Smooth muscle cell (in vitro differentiated cells): Measurements from ENCODE around the gene CRYAB. TPM values are rescaled to one million over a fixed set of nuclear protein-coding genes. Genes with fewer than 3 reads are reported as not detected.

Experiments
- DNase-seq: peaks from one replicate; lab custom pipeline; 2025; ENCODE audit not compliant: unreplicated experiment; lab: John Stamatoyannopoulos, UW
- H2AFZ ChIP-seq: fragments of 200-600 bp; sonication (generic); 2 replicates; pipeline ENCODE4 v1.6.0; 2016; ENCODE audit warnings: antibody characterized with exemption, low read depth, mild to moderate bottlenecking
- H3F3A ChIP-seq: fragments of 200-600 bp; sonication (generic); 2 replicates; pipeline ENCODE4 v1.6.0; 2017; ENCODE audit warnings: antibody characterized with exemption, low read depth
- H3K27ac ChIP-seq: fragments of 200-600 bp; sonication (generic); 2 replicates; pipeline ENCODE4 v1.5.1; 2016; ENCODE audit warnings: low read depth, mild to moderate bottlenecking
- H3K27me3 ChIP-seq: fragments of 200-600 bp; sonication (generic); 2 replicates; pipeline ENCODE4 v1.6.1; 2016; ENCODE audit warnings: low read depth, mild to moderate bottlenecking
- H3K36me3 ChIP-seq: fragments of 200-600 bp; sonication (generic); 2 replicates; pipeline ENCODE4 v1.5.1; 2016; ENCODE audit warnings: low read depth
- H3K4me1 ChIP-seq: fragments of 200-600 bp; sonication (generic); 2 replicates; pipeline ENCODE4 v1.5.1; 2016; ENCODE audit warnings: low read depth
- H3K4me2 ChIP-seq: fragments of 200-600 bp; sonication (generic); 2 replicates; pipeline ENCODE4 v1.6.0; 2016; ENCODE audit warnings: mild to moderate bottlenecking
- H3K4me3 ChIP-seq: fragments of 200-600 bp; sonication (generic); 2 replicates; pipeline ENCODE4 v1.5.1; 2016; ENCODE audit warnings: mild to moderate bottlenecking
- H3K79me2 ChIP-seq: fragments of 200-600 bp; sonication (generic); 2 replicates; pipeline ENCODE4 v1.6.0; 2016; ENCODE audit warnings: low read depth, mild to moderate bottlenecking
- H3K9ac ChIP-seq: fragments of 200-600 bp; sonication (generic); 2 replicates; pipeline ENCODE4 v1.6.0; 2016; ENCODE audit warnings: low read depth
- H3K9me3 ChIP-seq: fragments of 200-600 bp; sonication (generic); replicated peaks from 2 replicates; pipeline ENCODE4 v1.5.1; 2016; ENCODE audit warnings: low read depth
- H4K20me1 ChIP-seq: fragments of 200-600 bp; sonication (generic); 2 replicates; pipeline ENCODE4 v1.6.0; 2016; ENCODE audit warnings: low read depth
- CTCF ChIP-seq: fragments of 200-600 bp; sonication (generic); IDR thresholded peaks from 2 replicates; pipeline ENCODE4 v1.5.1; 2017; ENCODE audit warnings: borderline replicate concordance, mild to moderate bottlenecking, antibody characterized with exemption; ENCODE audit not compliant: insufficient read depth, poor library complexity, severe bottlenecking
- WGBS: methylation state at CpG from one replicate; pipeline ENCODE4 v1.1.7; 2016; ENCODE audit warnings: low lambda C conversion rate; 5-methylcytosine and 5-hydroxymethylcytosine counted together
- polyA plus RNA-seq: library from polyadenylated mRNA; unstranded; fragments of >200 nt; fragmentation: Nextera tagmentation; extraction: Ambion mirVana; gene quantifications from 2 replicates; pipeline ENCODE4 v1.2.1, GENCODE V29; 2016
- small RNA-seq: library from RNA; depleted of rRNA; stranded (forward); fragments of <200 nt; gene quantifications from one replicate; pipeline ENCODE3, GENCODE V24; 2014
- total RNA-seq: library from RNA; depleted of rRNA; stranded (reverse); fragments of >200 nt; gene quantifications from 2 replicates; pipeline ENCODE4 v1.2.3, GENCODE V29; 2014

The CRYAB gene
- total and polyA plus RNA-seq, 2 experiments from 2014 or later: 47.4 to 97.4 TPM

- 92% methylated on average over 1 of the region's 1 CpG for WGBS
- Histone ChIP-seq H3K4me3 (peak overlapping the region; percentile 99), H3K4me2 (peak overlapping the region; percentile 90)
Measured at GRCh38 chr11:111870113-111870512, 41.5 kb downstream of the CRYAB start.

GRCh38 chr11:111860257-111860656 lies 51.3 kb downstream of the CRYAB start:
- no peak for DNase-seq
- H3K79me2 ChIP-seq: no peaks in the 10 kb centered on the region
- H3K27me3 ChIP-seq: no peaks in the 10 kb centered on the region
- H3K27ac ChIP-seq: no peak overlapping the region
- H2AFZ ChIP-seq: no peak overlapping the region
- TF ChIP-seq CTCF: no peak
- no peaks in the 10 kb centered on the region for H4K20me1 ChIP-seq
- H3K4me3 ChIP-seq: no peak overlapping the region
- H3K9me3 ChIP-seq: no peaks in the 10 kb centered on the region
- no peaks in the 10 kb centered on the region for H3F3A ChIP-seq
- H3K4me1 ChIP-seq: no peaks in the 10 kb centered on the region
- H3K36me3 ChIP-seq: peaks cover 13% of the 10 kb centered on the region
- no peak overlapping the region for H3K9ac ChIP-seq
- no peak overlapping the region for H3K4me2 ChIP-seq
- WGBS: 96% methylated on average over 3 of the region's 3 CpGs

More at GRCh38 chr11:111870113-111870512, 41.5 kb downstream of the CRYAB start:
- Histone ChIP-seq H2AFZ (no peak overlapping the region), H3K36me3 (peaks cover 7% of the 10 kb centered on the region), H4K20me1 (no peaks in the 10 kb centered on the region), H3F3A (no peaks in the 10 kb centered on the region), H3K79me2 (peaks cover 10% of the 10 kb centered on the region), H3K4me1 (peaks cover 10% of the 10 kb centered on the region), H3K9ac (no peak overlapping the region), H3K9me3 (no peaks in the 10 kb centered on the region), H3K27ac (no peak overlapping the region), H3K27me3 (no peaks in the 10 kb centered on the region)
- DNase-seq: no peak
- TF ChIP-seq CTCF: no peak

Small RNA genes lying within 50 kb of the gene (small RNA-seq; reads per million reads assigned to genes)
- gene C11orf52 (not detected), gene GNG5P3 (0.08 reads per million), gene RNA5SP351 (not detected), gene RPL37AP8 (4.4 reads per million, percentile 60 among the genes with 10 or more reads in this experiment)

Other genes with a start within 250 kb of the CRYAB start
- gene PPP2R1B, start 145.4 kb downstream of the CRYAB start, total RNA-seq: 29.5 and 40.2 TPM in 2 replicates
- gene PPP2R1B, start 145.4 kb downstream of the CRYAB start, polyA plus RNA-seq: 13.1 and 21.9 TPM in 2 replicates
- 97.2 and 116 TPM in 2 replicates for gene ALG9, start 40.2 kb downstream of the CRYAB start, total RNA-seq
- 70.5 and 73.2 TPM in 2 replicates for gene ALG9, start 40.2 kb downstream of the CRYAB start, polyA plus RNA-seq
- gene FDXACB1, start 32.6 kb downstream of the CRYAB start, total RNA-seq: 2.1 and 2.3 TPM in 2 replicates
- 1.3 and 2.1 TPM in 2 replicates for gene FDXACB1, start 32.6 kb downstream of the CRYAB start, polyA plus RNA-seq
- 2.7 and 10.5 TPM in 2 replicates for gene CFAP68, start 32.2 kb downstream of the CRYAB start, total RNA-seq
- gene CFAP68, start 32.2 kb downstream of the CRYAB start, polyA plus RNA-seq: 17.6 and 19.2 TPM in 2 replicates
- gene HSPB2, start 964 bp upstream of the CRYAB start, total RNA-seq: not detected in 2 replicates
- gene HSPB2, start 964 bp upstream of the CRYAB start, polyA plus RNA-seq: 0.18 and 0.87 TPM in 2 replicates
- 0.90 and 3.0 TPM in 2 replicates for gene C11orf52, start 7.1 kb upstream of the CRYAB start, total RNA-seq
- gene C11orf52, start 7.1 kb upstream of the CRYAB start, polyA plus RNA-seq: 0.64 and 1.2 TPM in 2 replicates
- 19.7 and 24.8 TPM in 2 replicates for gene DIXDC1, start 25.6 kb upstream of the CRYAB start, total RNA-seq
- gene DIXDC1, start 25.6 kb upstream of the CRYAB start, polyA plus RNA-seq: 11.9 and 12.4 TPM in 2 replicates
- 23.6 and 39.5 TPM in 2 replicates for gene DLAT, start 113.6 kb upstream of the CRYAB start, total RNA-seq
- 19.2 and 23.8 TPM in 2 replicates for gene DLAT, start 113.6 kb upstream of the CRYAB start, polyA plus RNA-seq
- 0.18 and 1.7 TPM in 2 replicates for gene PIH1D2, start 162.2 kb upstream of the CRYAB start, total RNA-seq
- 0.82 and 1.0 TPM in 2 replicates for gene PIH1D2, start 162.2 kb upstream of the CRYAB start, polyA plus RNA-seq
- 19.9 and 22.0 TPM in 2 replicates for gene NKAPD1, start 162.5 kb upstream of the CRYAB start, total RNA-seq
- 9.2 and 16.2 TPM in 2 replicates for gene NKAPD1, start 162.5 kb upstream of the CRYAB start, polyA plus RNA-seq
- gene TIMM8B, start 175.0 kb upstream of the CRYAB start, total RNA-seq: 31.9 and 55.7 TPM in 2 replicates
- 79.8 and 87.5 TPM in 2 replicates for gene TIMM8B, start 175.0 kb upstream of the CRYAB start, polyA plus RNA-seq
- gene SDHD, start 175.1 kb upstream of the CRYAB start, total RNA-seq: 91.6 and 120 TPM in 2 replicates
- 95.9 and 103 TPM in 2 replicates for gene SDHD, start 175.1 kb upstream of the CRYAB start, polyA plus RNA-seq